ENCODE measurements around the gene GBE1. TPM values are rescaled to one million over a fixed set of nuclear protein-coding genes. Genes with fewer than 3 reads are reported as not detected.

Gene GBE1
- polyA plus RNA-seq, 3 donors = 26.8 to 32.2 (median 28.5) TPM

GRCh38 chr3:81572201-81572756 is 189.2 kb downstream of the GBE1 start:
- DNase-seq (ENCODE audit: extremely low read depth in 1 of 11, low read depth in 9 of 11, low spot score in 4 of 11) = no peak

GRCh38 chr3:81568378-81568777 is 193.1 kb downstream of the GBE1 start:
- DNase-seq (ENCODE audit: extremely low read depth in 1 of 11, low read depth in 9 of 11, low spot score in 4 of 11) = no peak

GRCh38 chr3:81565041-81565440 is 196.4 kb downstream of the GBE1 start:
- DNase-seq (ENCODE audit: extremely low read depth in 1 of 11, low read depth in 9 of 11, low spot score in 4 of 11) = no peak

- DNase-seq (ENCODE audit: extremely low read depth in 1 of 11, low read depth in 9 of 11, low spot score in 4 of 11) = no peak
Measured at GRCh38 chr3:81558106-81558505, 203.3 kb downstream of the GBE1 start.

- peak in 1 of 11 donors; percentile 3 for DNase-seq (ENCODE audit: extremely low read depth in 1 of 11, low read depth in 9 of 11, low spot score in 4 of 11)
Measured at GRCh38 chr3:81554801-81555200, 206.6 kb downstream of the GBE1 start.

GRCh38 chr3:81554388-81554787 is 207.1 kb downstream of the GBE1 start:
- no peak for DNase-seq (ENCODE audit: extremely low read depth in 1 of 11, low read depth in 9 of 11, low spot score in 4 of 11)

- DNase-seq (ENCODE audit: extremely low read depth in 1 of 11, low read depth in 9 of 11, low spot score in 4 of 11) = no peak
Measured at GRCh38 chr3:81550415-81550814, 211.0 kb downstream of the GBE1 start.

- DNase-seq (ENCODE audit: extremely low read depth in 1 of 11, low read depth in 9 of 11, low spot score in 4 of 11) = no peak
Measured at GRCh38 chr3:81549831-81550230, 211.6 kb downstream of the GBE1 start.

- no peak for DNase-seq (ENCODE audit: extremely low read depth in 1 of 11, low read depth in 9 of 11, low spot score in 4 of 11)
Measured at GRCh38 chr3:81549388-81549787, 212.1 kb downstream of the GBE1 start.

GRCh38 chr3:81545572-81545971 is 215.9 kb downstream of the GBE1 start:
- DNase-seq (ENCODE audit: extremely low read depth in 1 of 11, low read depth in 9 of 11, low spot score in 4 of 11) = no peak

GRCh38 chr3:81544385-81544784 is 217.1 kb downstream of the GBE1 start:
- no peak for DNase-seq (ENCODE audit: extremely low read depth in 1 of 11, low read depth in 9 of 11, low spot score in 4 of 11)

- no peak for DNase-seq (ENCODE audit: extremely low read depth in 1 of 11, low read depth in 9 of 11, low spot score in 4 of 11)
Measured at GRCh38 chr3:81540787-81541186, 220.7 kb downstream of the GBE1 start.

GRCh38 chr3:81531846-81532245 is 229.6 kb downstream of the GBE1 start:
- no peak for DNase-seq (ENCODE audit: extremely low read depth in 1 of 11, low read depth in 9 of 11, low spot score in 4 of 11)

- DNase-seq (ENCODE audit: extremely low read depth in 1 of 11, low read depth in 9 of 11, low spot score in 4 of 11) = no peak
Measured at GRCh38 chr3:81531263-81531662, 230.2 kb downstream of the GBE1 start.

GRCh38 chr3:81530180-81530939 is 231.1 kb downstream of the GBE1 start:
- DNase-seq (ENCODE audit: extremely low read depth in 1 of 11, low read depth in 9 of 11, low spot score in 4 of 11) = no peak

- no peak for DNase-seq (ENCODE audit: extremely low read depth in 1 of 11, low read depth in 9 of 11, low spot score in 4 of 11)
Measured at GRCh38 chr3:81521855-81522254, 239.6 kb downstream of the GBE1 start.

- no peak for DNase-seq (ENCODE audit: extremely low read depth in 1 of 11, low read depth in 9 of 11, low spot score in 4 of 11)
Measured at GRCh38 chr3:81518945-81519344, 242.5 kb downstream of the GBE1 start.

GRCh38 chr3:81516042-81516441 is 245.4 kb downstream of the GBE1 start:
- DNase-seq (ENCODE audit: extremely low read depth in 1 of 11, low read depth in 9 of 11, low spot score in 4 of 11) = no peak

GRCh38 chr3:81513591-81513990 is 247.9 kb downstream of the GBE1 start:
- DNase-seq (ENCODE audit: extremely low read depth in 1 of 11, low read depth in 9 of 11, low spot score in 4 of 11) = no peak

- no peak for DNase-seq (ENCODE audit: extremely low read depth in 1 of 11, low read depth in 9 of 11, low spot score in 4 of 11)
Measured at GRCh38 chr3:81503026-81503425, 258.4 kb downstream of the GBE1 start.

GRCh38 chr3:81502236-81502635 is 259.2 kb downstream of the GBE1 start:
- no peak for DNase-seq (ENCODE audit: extremely low read depth in 1 of 11, low read depth in 9 of 11, low spot score in 4 of 11)

Data from renal cortex interstitium (tissue), 11 donors.